DMS153 (cell line): ENCODE measurements around the gene ANKS6.

Source experiments
- DNase-seq: peaks from one replicate; lab custom pipeline; 2025; lab: John Stamatoyannopoulos, UW

ANKS6 gene

GRCh38 chr9:98791608-98792490 is 4.5 kb downstream of the ANKS6 start:
- DNase-seq, result no peak

DNA sequence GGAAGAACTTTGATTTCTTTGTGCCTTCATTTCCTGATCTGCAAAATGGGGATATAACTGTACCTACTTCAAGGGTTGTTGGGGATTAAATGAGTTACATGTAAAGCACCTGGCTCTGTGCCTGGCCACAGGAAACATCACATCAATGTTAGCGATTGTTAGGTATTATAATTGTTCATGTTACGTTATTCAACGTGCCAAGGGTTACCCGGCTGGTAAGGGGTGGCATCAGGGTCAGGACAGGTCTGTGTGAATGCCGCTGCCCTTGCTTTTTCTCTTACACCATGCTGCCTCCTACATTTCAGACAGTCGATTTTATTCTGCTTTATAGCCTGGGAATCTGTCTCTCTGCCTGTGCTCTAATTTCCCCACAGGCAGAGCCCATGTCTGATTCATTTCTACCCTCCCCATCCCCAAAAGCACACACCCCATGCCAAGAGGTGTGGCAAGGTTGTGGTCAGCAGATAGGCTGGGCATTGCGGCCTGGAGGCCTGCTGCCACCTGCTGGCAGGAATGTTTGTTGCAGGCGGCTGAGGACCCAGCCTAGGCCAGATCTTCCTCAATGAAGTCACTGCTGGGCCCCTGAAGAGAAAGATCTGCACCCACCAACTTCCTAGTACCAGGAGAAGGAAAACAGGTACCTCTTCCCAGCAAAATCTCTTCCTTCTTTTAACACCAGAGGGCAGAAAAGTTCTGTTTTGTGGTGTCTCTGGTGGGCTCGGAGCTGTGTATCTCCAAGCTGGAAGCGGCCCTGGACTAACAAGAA is 5.3 kb downstream of the ANKS6 start:
- no peak for DNase-seq

DNA sequence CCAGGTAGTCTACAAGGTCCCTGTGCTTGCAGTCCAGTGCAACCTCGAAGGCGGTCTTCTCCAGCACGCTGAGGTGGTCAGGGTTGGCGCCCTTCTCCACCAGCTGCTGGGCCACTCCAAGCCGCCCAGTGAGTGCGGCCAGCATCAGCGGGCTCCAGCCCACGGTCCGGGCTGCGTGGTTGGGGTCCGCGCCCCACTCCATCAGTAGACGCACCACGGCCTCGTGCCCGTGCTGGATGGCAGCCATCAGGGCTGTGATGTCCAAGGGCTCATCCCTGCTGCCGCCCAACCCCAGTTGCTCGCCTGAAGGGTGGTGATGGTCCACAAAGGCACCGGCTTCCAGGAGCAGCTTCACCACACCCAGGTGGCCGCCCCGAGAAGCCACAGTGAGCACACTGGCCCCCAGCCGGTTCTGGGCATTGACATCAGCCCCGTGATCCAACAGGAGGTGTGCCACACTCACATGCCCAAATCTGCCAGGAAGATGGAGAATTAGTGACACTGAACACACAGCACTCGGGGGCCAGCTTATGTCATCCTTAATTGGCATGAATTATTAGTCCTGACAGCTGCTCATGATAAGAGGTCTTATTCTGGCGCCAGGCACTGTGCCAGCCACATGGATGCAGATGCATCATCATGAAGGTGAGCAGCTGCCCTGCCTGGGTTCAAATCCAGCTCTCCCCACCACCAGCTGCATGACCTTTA is 6.1 kb downstream of the ANKS6 start:
- DNase-seq, result no peak

GRCh38 chr9:98789483-98790133 is 6.7 kb downstream of the ANKS6 start:
- no peak for DNase-seq

DNA sequence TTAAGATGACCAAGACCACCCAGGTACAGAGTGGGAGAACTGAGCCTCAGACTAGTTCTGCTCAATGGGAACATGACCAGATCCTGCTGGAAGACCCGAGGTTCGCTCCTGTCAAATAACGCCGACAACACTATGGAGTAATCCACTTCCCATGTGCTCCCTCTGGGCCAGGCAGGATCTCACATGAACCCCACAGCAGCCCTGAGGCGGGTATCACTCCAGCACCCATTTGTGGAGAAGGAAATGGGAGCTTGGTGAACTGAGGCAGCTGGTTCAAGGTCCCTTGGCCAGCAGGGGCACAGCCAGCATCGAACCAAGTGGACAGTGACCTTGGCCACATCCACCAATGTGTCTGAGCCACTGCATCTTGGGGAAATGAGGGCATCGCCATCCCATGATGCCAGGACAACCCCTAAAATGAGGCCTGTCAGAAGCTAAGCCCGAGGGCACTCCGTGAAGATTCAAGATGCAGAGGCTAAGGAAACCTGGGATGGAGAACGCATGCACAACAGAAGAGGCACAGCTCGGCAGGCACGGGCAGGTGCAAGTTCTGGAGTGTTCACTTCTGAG is 8.5 kb downstream of the ANKS6 start:
- DNase-seq, result no peak

GRCh38 chr9:98786750-98787510 is 9.4 kb downstream of the ANKS6 start:
- DNase-seq, result no peak

GRCh38 chr9:98784831-98785806 is 11.2 kb downstream of the ANKS6 start:
- no peak for DNase-seq

GRCh38 chr9:98783518-98784226 is 12.7 kb downstream of the ANKS6 start:
- DNase-seq, result no peak

- DNase-seq, result no peak
Observed at GRCh38 chr9:98781588-98782383, 14.6 kb downstream of the ANKS6 start.

DNA sequence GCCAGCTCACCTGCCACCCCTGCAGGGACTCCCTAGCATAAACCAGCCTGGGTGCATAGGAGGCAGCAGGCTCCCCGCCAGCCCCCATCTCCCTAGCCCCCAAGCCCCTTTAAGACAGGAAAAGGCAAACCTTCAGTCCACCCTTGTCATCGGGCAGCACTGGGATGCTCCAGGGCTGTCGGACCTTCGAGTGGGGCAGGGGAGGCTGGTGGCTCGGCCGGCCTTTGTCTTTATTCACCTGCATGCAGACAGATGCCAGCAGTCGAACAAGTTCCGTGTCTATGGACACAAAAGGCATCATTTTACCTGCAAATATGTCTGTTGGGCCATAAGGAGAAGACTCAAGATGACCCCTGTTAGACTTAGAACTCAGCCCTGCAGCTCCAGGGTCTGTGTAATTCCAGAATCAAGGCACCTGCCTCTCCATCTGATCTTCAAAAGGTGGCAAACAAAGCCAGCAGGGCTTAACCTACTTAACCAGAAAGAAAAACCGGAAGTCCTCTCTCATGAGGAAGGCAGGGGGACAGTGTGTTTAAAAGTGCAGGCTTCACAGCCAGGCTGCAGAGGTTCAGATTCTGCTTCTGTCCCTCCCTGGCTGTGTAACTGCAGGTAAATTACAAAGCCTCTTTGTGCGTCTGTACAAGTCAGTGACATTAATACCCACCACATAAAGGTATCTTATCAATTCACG is 16.2 kb downstream of the ANKS6 start:
- no peak for DNase-seq

DNA sequence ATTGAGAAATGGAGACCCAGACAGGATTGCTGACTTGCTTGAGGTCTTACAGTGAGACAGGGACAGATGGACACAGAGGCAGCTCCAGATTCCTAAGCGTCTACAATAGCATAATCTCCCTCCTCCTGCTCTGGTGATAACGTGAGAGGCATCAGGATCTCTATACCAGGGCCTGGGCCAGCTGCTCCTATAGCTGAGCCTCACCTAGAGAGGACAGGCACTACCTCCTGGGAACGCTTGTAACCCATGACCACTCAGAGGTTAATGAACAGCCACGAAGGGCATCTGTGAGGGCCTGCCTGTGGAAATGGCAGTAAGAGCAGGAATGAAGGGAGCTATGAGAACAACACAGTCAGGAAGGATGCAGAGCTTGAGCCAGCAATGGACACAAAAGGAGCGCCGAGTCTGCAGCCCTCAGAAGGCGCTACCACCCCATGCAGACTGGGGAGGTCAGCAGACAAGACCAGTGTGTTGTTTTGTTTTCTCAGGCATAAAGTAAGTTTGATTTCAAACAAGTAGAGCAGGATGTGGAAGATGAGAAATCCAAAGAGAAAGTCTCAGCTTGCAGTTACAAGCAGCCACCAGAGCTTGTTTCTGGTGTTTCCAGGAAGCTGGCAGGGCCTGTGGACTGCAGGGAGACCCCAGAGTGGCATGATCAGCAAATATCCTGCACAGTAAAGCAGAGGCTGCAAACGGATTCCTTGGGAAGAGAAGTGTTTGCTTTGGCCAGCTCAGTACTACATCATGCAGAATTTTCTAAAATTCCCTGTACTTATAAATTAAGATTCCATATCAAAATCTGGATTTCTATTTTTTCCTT is 17.4 kb downstream of the ANKS6 start:
- DNase-seq, result no peak

DNA sequence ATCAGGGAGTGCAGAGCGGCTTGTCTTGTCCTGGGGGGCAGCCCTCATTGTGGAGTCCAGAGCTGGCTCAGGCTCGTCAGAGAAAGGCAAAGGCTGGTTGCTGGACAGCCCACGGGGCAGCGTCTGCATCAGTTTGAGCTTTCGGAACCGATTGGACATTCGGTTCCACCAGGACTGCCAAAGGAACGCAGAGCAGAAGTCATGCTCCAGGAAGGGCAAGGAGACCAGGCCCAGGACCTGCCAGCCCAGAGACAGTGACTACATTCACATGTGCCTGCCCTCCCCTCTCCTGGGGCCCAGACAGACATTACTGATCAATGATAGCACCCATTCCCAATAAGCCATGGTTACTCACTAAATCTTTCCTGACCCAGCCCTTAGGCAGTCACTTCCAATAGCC is 18.1 kb downstream of the ANKS6 start:
- no peak for DNase-seq

GRCh38 chr9:98777618-98778017 is 18.7 kb downstream of the ANKS6 start:
- DNase-seq, result no peak

DNA sequence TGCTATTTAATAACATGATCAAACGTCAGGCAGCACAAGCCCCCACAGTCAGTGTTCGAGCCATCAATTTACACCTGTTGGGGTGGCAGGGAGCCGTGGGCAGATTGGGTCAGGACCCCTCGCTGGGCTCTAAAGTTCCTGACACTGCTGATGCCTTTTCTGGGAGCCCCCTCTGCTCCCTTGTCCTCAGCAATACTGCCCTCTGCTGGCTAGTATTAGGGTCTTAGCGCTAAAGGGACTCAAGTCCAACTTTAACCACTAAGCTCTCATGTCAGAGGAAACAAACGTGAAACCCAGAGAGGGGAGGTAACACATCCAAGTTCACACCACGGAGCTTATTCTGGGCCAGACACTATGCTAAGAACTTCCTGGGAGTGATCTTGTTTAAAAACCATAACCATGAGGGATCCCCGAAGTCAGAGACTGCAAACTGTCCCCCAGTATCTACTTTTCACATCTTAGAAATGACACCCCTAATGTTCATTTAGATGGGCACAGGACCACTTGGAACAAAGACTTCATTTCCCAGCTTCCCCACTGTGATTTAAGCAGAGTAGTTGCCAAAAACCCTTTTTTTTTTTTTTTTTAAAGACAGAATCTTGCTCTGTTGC is 20.4 kb downstream of the ANKS6 start:
- DNase-seq, result no peak

DNA sequence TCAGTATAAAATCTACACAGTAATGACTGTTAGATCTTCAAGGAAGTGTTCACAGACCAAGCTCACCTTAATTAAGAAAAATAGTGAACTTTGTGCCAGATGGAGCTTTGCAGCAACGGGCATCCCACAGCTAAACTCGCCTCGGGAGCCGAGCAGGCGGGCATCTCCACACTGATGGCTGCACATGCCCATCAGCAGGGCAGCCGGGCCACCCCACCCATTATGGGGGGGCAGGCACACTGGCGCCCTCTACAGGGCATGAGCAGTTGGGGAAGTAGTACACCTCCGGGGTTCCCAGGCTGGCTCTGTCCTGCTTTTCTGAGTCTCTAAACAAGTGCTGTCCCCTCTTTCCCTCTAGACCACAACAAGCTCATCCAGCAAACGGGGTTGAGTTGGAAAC is 21.6 kb downstream of the ANKS6 start:
- no peak for DNase-seq

GRCh38 chr9:98773721-98774120 is 22.6 kb downstream of the ANKS6 start:
- DNase-seq, result no peak
